HCT116 (cell line): ENCODE results near the gene ADGRF4. TPM values are rescaled to one million over a fixed set of nuclear protein-coding genes. Genes with fewer than 3 reads are reported as not detected.

ENCODE experiments used
- ATAC-seq: fragments of 200-7000 bp; cut with Tn5 transposase; 2 replicates; pipeline ENCODE4 v1.9.1; 2020; ENCODE audit warnings: mild to moderate bottlenecking, moderate library complexity
- BruUV-seq: library from RNA; stranded (reverse); fragments of 400-500 nt; replicated peaks from 2 replicates; lab custom pipeline; 2021; lab: Mats Ljungman, UMichigan
- CTCF ChIA-PET: fragments of 300-600 bp; sonication (Branson Sonifier 250); formaldehyde crosslinking; loops from one replicate; lab custom pipeline; 2021; ENCODE audit warnings: antibody characterized with exemption; lab: Charles Lee
- POLR2A ChIA-PET: fragments of 300-600, 350-600 bp; sonication (Branson Sonifier 250); formaldehyde crosslinking; loops from one replicate; lab custom pipeline; 2021; ENCODE audit warnings: antibody characterized with exemption; lab: Charles Lee
- RAD21 ChIA-PET, 2 experiments: fragments of 300-600 bp; sonication (Branson Sonifier 250); formaldehyde crosslinking; loops; one replicate each; lab custom pipeline; 2023; ENCODE audit warnings: low total read pairs in 2 of 2; ENCODE audit not compliant: uncharacterized antibody in 2 of 2, unreplicated experiment in 2 of 2, low non-redundant PET in 1 of 2; lab: Charles Lee
- DNase-seq: peaks from one replicate; pipeline ENCODE4 v3.0.0-alpha.2; 2010; ENCODE audit warnings: low read depth, low spot score
- H2AFZ ChIP-seq: fragments of 200-600 bp; shearing (Covaris generic), sonication (generic); 2 replicates; pipeline ENCODE4 v1.6.1; 2017; ENCODE audit warnings: low read depth, mixed run types, mixed read lengths, antibody characterized with exemption, low read length; ENCODE audit not compliant: poor library complexity, severe bottlenecking
- H3K27ac ChIP-seq: 2 replicates; pipeline ENCODE4 v1.5.1; 2012; ENCODE audit warnings: low read depth, low read length
- H3K27me3 ChIP-seq: fragments of 200-600 bp; sonication (generic); 2 replicates; pipeline ENCODE4 v1.6.1; 2016; ENCODE audit warnings: mixed run types, low read length, mixed read lengths; ENCODE audit not compliant: insufficient read depth
- H3K36me3 ChIP-seq, 2 experiments: fragments of 200-500 bp in 1 of 2; fragments of 200-600 bp in 1 of 2; sonication (Bioruptor generic) in 1 of 2; sonication (generic) in 1 of 2; 2 replicates each; pipeline versions ENCODE4 v1.5.1 to v1.6.1; 2014 to 2016; ENCODE audit warnings: low read length in 2 of 2, inconsistent platforms in 1 of 2, mixed read lengths in 1 of 2, mixed run types in 1 of 2; ENCODE audit not compliant: insufficient read depth in 2 of 2, control insufficient read depth in 1 of 2
- H3K4me1 ChIP-seq, 2 experiments: fragments of 200-600 bp in 1 of 2; sonication (generic) in 1 of 2; 2 replicates each; pipeline versions ENCODE4 v1.5.1 to v1.6.1; 2012 to 2017; ENCODE audit warnings: low read length in 2 of 2, inconsistent platforms in 1 of 2, mild to moderate bottlenecking in 1 of 2, mixed read lengths in 1 of 2, mixed run types in 1 of 2, moderate library complexity in 1 of 2; ENCODE audit not compliant: insufficient read depth in 2 of 2, control insufficient read depth in 1 of 2
- H3K4me2 ChIP-seq: fragments of 200-600 bp; sonication (generic); 2 replicates; pipeline ENCODE4 v1.6.1; 2017; ENCODE audit warnings: mixed run types, low read length, mixed read lengths
- H3K4me3 ChIP-seq, 2 experiments: fragments of 200-600 bp in 1 of 2; sonication (generic) in 1 of 2; replicated peaks in 1 of 2; 2 replicates each; pipeline ENCODE4 v1.5.1; 2011 to 2016; ENCODE audit warnings: low read length in 2 of 2, control low read depth in 1 of 2, low read depth in 1 of 2, mild to moderate bottlenecking in 1 of 2, mixed read lengths in 1 of 2, mixed run types in 1 of 2
- H3K79me2 ChIP-seq: fragments of 200-600 bp; sonication (generic); 2 replicates; pipeline ENCODE4 v1.6.1; 2017; ENCODE audit warnings: mild to moderate bottlenecking, mixed run types, low read length, moderate library complexity, mixed read lengths; ENCODE audit not compliant: insufficient read depth
- H3K9ac ChIP-seq: fragments of 200-600 bp; sonication (generic); 2 replicates; pipeline ENCODE4 v1.6.1; 2016; ENCODE audit warnings: low read length, mixed read lengths
- H3K9me2 ChIP-seq: fragments of 200-600 bp; sonication (generic), shearing (Covaris generic); 2 replicates; pipeline ENCODE4 v1.6.1; 2017; ENCODE audit warnings: mixed run types, mild to moderate bottlenecking, moderate library complexity; ENCODE audit not compliant: insufficient read depth
- H3K9me3 ChIP-seq, 2 experiments: fragments of 200-500 bp in 1 of 2; fragments of 200-600 bp in 1 of 2; sonication (Bioruptor generic) in 1 of 2; sonication (generic) in 1 of 2; 2 replicates each; pipeline ENCODE4 v1.6.1; 2014 to 2017; ENCODE audit warnings: low read length in 2 of 2, mixed read lengths in 2 of 2, inconsistent platforms in 1 of 2, low read depth in 1 of 2, mild to moderate bottlenecking in 1 of 2, mixed run types in 1 of 2, moderate library complexity in 1 of 2; ENCODE audit not compliant: control insufficient read depth in 1 of 2, insufficient read depth in 1 of 2
- H4K20me1 ChIP-seq: fragments of 200-600 bp; sonication (generic), shearing (Covaris generic); 2 replicates; pipeline ENCODE4 v1.6.1; 2017; ENCODE audit warnings: mixed run types, mild to moderate bottlenecking, moderate library complexity; ENCODE audit not compliant: insufficient read depth
- CBX3 ChIP-seq: IDR thresholded peaks from 2 replicates; pipeline ENCODE4 v1.6.1; 2012; ENCODE audit warnings: low read depth
- CEBPB ChIP-seq: IDR thresholded peaks from 2 replicates; pipeline ENCODE4 v1.6.1; 2012; ENCODE audit warnings: low read depth
- EGR1 ChIP-seq: IDR thresholded peaks from 2 replicates; pipeline ENCODE4 v1.6.1; 2012; ENCODE audit warnings: low read depth
- ELF1 ChIP-seq: IDR thresholded peaks from 2 replicates; pipeline ENCODE4 v1.6.1; 2012; ENCODE audit warnings: low read depth, borderline replicate concordance
- EZH2 ChIP-seq: fragments of 200-600 bp; sonication (generic); IDR thresholded peaks from 2 replicates; pipeline ENCODE4 v1.6.1; 2017; ENCODE audit warnings: antibody characterized with exemption, mixed run types
- EZH2phosphoT487 ChIP-seq: fragments of 200-600 bp; IDR thresholded peaks from 2 replicates; pipeline ENCODE4 v1.6.1; 2018; ENCODE audit warnings: antibody characterized with exemption, borderline replicate concordance
- FOSL1 ChIP-seq: IDR thresholded peaks from 2 replicates; pipeline ENCODE4 v1.6.1; 2012; ENCODE audit warnings: low read depth
- RAD21 ChIP-seq: IDR thresholded peaks from 2 replicates; pipeline ENCODE4 v1.6.1; 2012; ENCODE audit warnings: low read depth, mild to moderate bottlenecking
- SIN3A ChIP-seq: IDR thresholded peaks from 2 replicates; pipeline ENCODE4 v1.6.1; 2012; ENCODE audit warnings: low read depth
- SP1 ChIP-seq: IDR thresholded peaks from 2 replicates; pipeline ENCODE4 v1.6.1; 2012; ENCODE audit warnings: low read depth
- SRF ChIP-seq: IDR thresholded peaks from 2 replicates; pipeline ENCODE4 v1.6.1; 2012; ENCODE audit warnings: low read depth
- YY1 ChIP-seq: IDR thresholded peaks from 2 replicates; pipeline ENCODE4 v1.6.1; 2011; ENCODE audit warnings: low read length, low read depth, moderate library complexity, mild to moderate bottlenecking; ENCODE audit not compliant: insufficient replicate concordance; ENCODE audit errors: extremely low read depth
- ZFX ChIP-seq: fragments of 450-650 bp; IDR thresholded peaks from 2 replicates; pipeline ENCODE4 v1.6.1; 2017
- ZNF274 ChIP-seq: fragments of 200-500 bp; sonication (Bioruptor generic); IDR thresholded peaks from 2 replicates; pipeline ENCODE4 v1.6.1; 2014; ENCODE audit warnings: mild to moderate bottlenecking, low read depth, low read length, inconsistent platforms
- intact Hi-C: fragments of 100-400 bp; cut with micrococcal nuclease; formaldehyde crosslinking; loops from 2 replicates; pipeline ENCODE4 v1.10.0; 2022
- total RNA-seq: library from RNA; stranded (reverse); gene quantifications from one replicate; pipeline ENCODE4 v1.2.1, GENCODE V29; 2021; ENCODE audit not compliant: unreplicated experiment
- TF ChIP-seq, protein P1 (sequence below): IDR thresholded peaks from 2 replicates; pipeline ENCODE4 v1.6.1; 2011; ENCODE audit warnings: mild to moderate bottlenecking, low read length, moderate library complexity; ENCODE audit not compliant: insufficient replicate concordance; ENCODE audit errors: extremely low read depth
- TF ChIP-seq, protein P2 (sequence below): IDR thresholded peaks from 2 replicates; pipeline ENCODE4 v1.6.1; 2012
- TF ChIP-seq, protein P3 (sequence below): IDR thresholded peaks from 2 replicates; pipeline ENCODE4 v1.6.1; 2012

Gene ADGRF4
- total RNA-seq, 1 experiment from 2014 or later = not detected

DNA sequence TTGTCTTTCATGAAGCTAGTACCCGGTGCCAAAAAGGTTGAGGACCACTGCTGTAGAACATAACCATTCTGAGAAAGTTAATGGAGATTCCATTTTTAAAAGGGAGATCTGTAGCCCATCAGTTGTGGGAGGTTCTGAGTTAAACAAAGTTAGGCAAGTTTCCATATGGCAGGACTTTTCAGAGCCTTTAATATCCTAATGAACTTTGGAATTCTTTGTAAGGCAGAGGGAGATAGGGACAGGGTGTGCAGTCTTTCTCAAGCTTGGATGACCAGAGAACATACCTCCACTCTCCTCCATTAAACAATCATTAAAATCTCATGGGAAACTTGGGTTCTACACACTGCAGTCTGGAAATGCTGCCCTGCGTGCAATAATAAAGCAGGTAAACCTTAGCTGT is 14.8 kb downstream of the ADGRF4 start:
- no peaks in the 10 kb centered on the region for H3K4me1 ChIP-seq
- CTCF ChIA-PET = no interaction called here
- no peak overlapping the region for H2AFZ ChIP-seq
- H3K36me3 ChIP-seq = no peaks in the 10 kb centered on the region
- no peak for TF ChIP-seq EZH2
- no peak for TF ChIP-seq CBX3
- TF ChIP-seq SP1 = no peak
- TF ChIP-seq, protein P1, sequence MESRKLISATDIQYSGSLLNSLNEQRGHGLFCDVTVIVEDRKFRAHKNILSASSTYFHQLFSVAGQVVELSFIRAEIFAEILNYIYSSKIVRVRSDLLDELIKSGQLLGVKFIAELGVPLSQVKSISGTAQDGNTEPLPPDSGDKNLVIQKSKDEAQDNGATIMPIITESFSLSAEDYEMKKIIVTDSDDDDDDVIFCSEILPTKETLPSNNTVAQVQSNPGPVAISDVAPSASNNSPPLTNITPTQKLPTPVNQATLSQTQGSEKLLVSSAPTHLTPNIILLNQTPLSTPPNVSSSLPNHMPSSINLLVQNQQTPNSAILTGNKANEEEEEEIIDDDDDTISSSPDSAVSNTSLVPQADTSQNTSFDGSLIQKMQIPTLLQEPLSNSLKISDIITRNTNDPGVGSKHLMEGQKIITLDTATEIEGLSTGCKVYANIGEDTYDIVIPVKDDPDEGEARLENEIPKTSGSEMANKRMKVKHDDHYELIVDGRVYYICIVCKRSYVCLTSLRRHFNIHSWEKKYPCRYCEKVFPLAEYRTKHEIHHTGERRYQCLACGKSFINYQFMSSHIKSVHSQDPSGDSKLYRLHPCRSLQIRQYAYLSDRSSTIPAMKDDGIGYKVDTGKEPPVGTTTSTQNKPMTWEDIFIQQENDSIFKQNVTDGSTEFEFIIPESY = no peak
- no peak for TF ChIP-seq CEBPB
- no peak for TF ChIP-seq FOSL1
- TF ChIP-seq SIN3A = no peak
- TF ChIP-seq RAD21 = no peak
- no peak for TF ChIP-seq ZFX
- no peak for TF ChIP-seq EZH2phosphoT487
- no peak for TF ChIP-seq ELF1
- no peak for TF ChIP-seq EGR1
- TF ChIP-seq, all 23 proteins: peak for 0
- no peak for ATAC-seq
- Histone ChIP-seq H3K9me2 (no peaks in the 10 kb centered on the region), H3K27me3 (no peaks in the 10 kb centered on the region), H3K9me3 (no peaks in the 10 kb centered on the region), H3K27ac (no peak overlapping the region), H3K9ac (no peak overlapping the region), H3K4me2 (no peak overlapping the region), H3K79me2 (no peaks in the 10 kb centered on the region), H4K20me1 (no peaks in the 10 kb centered on the region), H3K4me3 (no peak overlapping the region)
- no peak for DNase-seq
- no TSS peak for BruUV-seq
- ChIA-PET POLR2A (no interaction called here), RAD21 (no interaction called here)
- intact Hi-C loops = no loop called here

DNA sequence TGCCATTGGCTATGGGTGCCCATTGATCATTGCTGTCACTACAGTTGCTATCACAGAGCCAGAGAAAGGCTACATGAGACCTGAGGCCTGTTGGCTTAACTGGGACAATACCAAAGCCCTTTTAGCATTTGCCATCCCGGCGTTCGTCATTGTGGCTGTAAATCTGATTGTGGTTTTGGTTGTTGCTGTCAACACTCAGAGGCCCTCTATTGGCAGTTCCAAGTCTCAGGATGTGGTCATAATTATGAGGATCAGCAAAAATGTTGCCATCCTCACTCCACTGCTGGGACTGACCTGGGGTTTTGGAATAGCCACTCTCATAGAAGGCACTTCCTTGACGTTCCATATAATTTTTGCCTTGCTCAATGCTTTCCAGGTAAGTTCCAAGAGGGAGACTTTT is 16.4 kb downstream of the ADGRF4 start:
- H2AFZ ChIP-seq = no peak overlapping the region
- POLR2A ChIA-PET = no interaction called here
- H3K9me3 ChIP-seq = no peaks in the 10 kb centered on the region
- H3K27ac ChIP-seq = no peak overlapping the region
- DNase-seq = no peak
- no peaks in the 10 kb centered on the region for H3K79me2 ChIP-seq
- RAD21 ChIA-PET = no interaction called here
- intact Hi-C loops = no loop called here
- no peak overlapping the region for H3K4me2 ChIP-seq
- H3K9ac ChIP-seq = no peak overlapping the region
- no peak for ATAC-seq
- no peak overlapping the region for H3K4me3 ChIP-seq
- CTCF ChIA-PET = no interaction called here
- no peaks in the 10 kb centered on the region for H3K27me3 ChIP-seq
- H3K4me1 ChIP-seq = no peaks in the 10 kb centered on the region
- TF ChIP-seq, protein P2, sequence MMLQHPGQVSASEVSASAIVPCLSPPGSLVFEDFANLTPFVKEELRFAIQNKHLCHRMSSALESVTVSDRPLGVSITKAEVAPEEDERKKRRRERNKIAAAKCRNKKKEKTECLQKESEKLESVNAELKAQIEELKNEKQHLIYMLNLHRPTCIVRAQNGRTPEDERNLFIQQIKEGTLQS = no peak
- TF ChIP-seq, protein P1 = no peak
- TF ChIP-seq RAD21 (no peak), EZH2 (no peak), ZNF274 (no peak), SRF (no peak), YY1 (no peak), SP1 (no peak), ELF1 (no peak)
- TF ChIP-seq, protein P3, sequence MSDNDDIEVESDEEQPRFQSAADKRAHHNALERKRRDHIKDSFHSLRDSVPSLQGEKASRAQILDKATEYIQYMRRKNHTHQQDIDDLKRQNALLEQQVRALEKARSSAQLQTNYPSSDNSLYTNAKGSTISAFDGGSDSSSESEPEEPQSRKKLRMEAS = no peak
- no peaks in the 10 kb centered on the region for H4K20me1 ChIP-seq
- BruUV-seq = no TSS peak
- H3K36me3 ChIP-seq = no peaks in the 10 kb centered on the region
- no peaks in the 10 kb centered on the region; the same call in 1 of the 2 replicates for H3K9me2 ChIP-seq
